PC-3 (cell line): ENCODE measurements around the gene NFATC1. TPM values are rescaled to one million over a fixed set of nuclear protein-coding genes. Genes with fewer than 3 reads are reported as not detected.

Source experiments
- ATAC-seq: fragments of 200-7000 bp; cut with Tn5 transposase; 2 replicates; pipeline ENCODE4 v1.9.1; 2020; ENCODE audit warnings: mild to moderate bottlenecking, moderate library complexity
- BruUV-seq: library from RNA; stranded (reverse); fragments of 400-500 nt; replicated peaks from 2 replicates; lab custom pipeline; 2021; lab: Mats Ljungman, UMichigan
- CTCF ChIA-PET: fragments of 300-600 bp; sonication (Branson Sonifier 250); formaldehyde crosslinking; loops from one replicate; lab custom pipeline; 2022; ENCODE audit warnings: antibody characterized with exemption; lab: Charles Lee
- POLR2A ChIA-PET: fragments of 300-600 bp; sonication (Branson Sonifier 250); formaldehyde crosslinking; loops from one replicate; lab custom pipeline; 2022; ENCODE audit warnings: antibody characterized with exemption; ENCODE audit not compliant: unreplicated experiment; lab: Charles Lee
- DNase-seq: peaks from one replicate; pipeline ENCODE4 v3.0.0-alpha.2; 2015
- H2AFZ ChIP-seq: fragments of 300-600 bp; sonication (generic); 2 replicates; pipeline ENCODE4 v1.6.0; 2016; ENCODE audit warnings: antibody characterized with exemption, low read length
- H3F3A ChIP-seq: fragments of 300-600 bp; sonication (generic); one replicate; pipeline ENCODE4 v1.6.0; 2017; ENCODE audit warnings: antibody characterized with exemption, low read length, control low read depth, mild to moderate bottlenecking; ENCODE audit not compliant: unreplicated experiment
- H3K27ac ChIP-seq: fragments of 300-600 bp; sonication (generic); 2 replicates; pipeline ENCODE4 v1.5.1; 2016; ENCODE audit warnings: mild to moderate bottlenecking, low read length
- H3K27me3 ChIP-seq: fragments of 300-600 bp; sonication (generic); 2 replicates; pipeline ENCODE4 v1.6.1; 2016; ENCODE audit warnings: low read length, mixed read lengths
- H3K36me3 ChIP-seq: fragments of 300-600 bp; sonication (generic); 2 replicates; pipeline ENCODE4 v1.6.1; 2016; ENCODE audit warnings: low read depth, mixed run types, low read length, mixed read lengths
- H3K4me1 ChIP-seq: fragments of 300-600 bp; sonication (generic); 2 replicates; pipeline ENCODE4 v1.5.1; 2016; ENCODE audit warnings: low read length; ENCODE audit not compliant: insufficient read depth
- H3K4me2 ChIP-seq: fragments of 300-600 bp; sonication (generic); 2 replicates; pipeline ENCODE4 v1.6.0; 2016; ENCODE audit warnings: low read length
- H3K4me3 ChIP-seq: fragments of 300-600 bp; sonication (generic); 2 replicates; pipeline ENCODE4 v1.5.1; 2016; ENCODE audit warnings: mild to moderate bottlenecking, low read length, mixed read lengths
- H3K79me2 ChIP-seq: fragments of 300-600 bp; sonication (generic); 2 replicates; pipeline ENCODE4 v1.6.1; 2017; ENCODE audit warnings: low read length, mixed read lengths
- H3K9ac ChIP-seq: fragments of 300-600 bp; sonication (generic); 2 replicates; pipeline ENCODE4 v1.6.0; 2016; ENCODE audit warnings: mild to moderate bottlenecking, low read length
- H3K9me2 ChIP-seq: fragments of 300-600 bp; sonication (generic); replicated peaks from 2 replicates; pipeline ENCODE4 v1.6.1; 2016; ENCODE audit warnings: mixed run types, low read length, mixed read lengths
- H3K9me3 ChIP-seq: fragments of 300-600 bp; sonication (generic); 2 replicates; pipeline ENCODE4 v1.6.1; 2016; ENCODE audit warnings: low read length, mixed read lengths
- H4K20me1 ChIP-seq: fragments of 300-600 bp; sonication (generic); 2 replicates; pipeline ENCODE4 v1.6.1; 2016; ENCODE audit warnings: low read length, mixed read lengths
- EZH2 ChIP-seq: fragments of 300-600 bp; sonication (generic); IDR thresholded peaks from one replicate; pipeline ENCODE4 v1.6.1; 2017; ENCODE audit warnings: antibody characterized with exemption, mild to moderate bottlenecking, low read length; ENCODE audit not compliant: unreplicated experiment
- EZH2phosphoT487 ChIP-seq: fragments of 300-600 bp; sonication (generic); IDR thresholded peaks from 2 replicates; pipeline ENCODE4 v1.6.1; 2018; ENCODE audit warnings: mild to moderate bottlenecking, antibody characterized with exemption, low read length, borderline replicate concordance
- intact Hi-C: fragments of 100-400 bp; cut with micrococcal nuclease; formaldehyde crosslinking; loops from 2 replicates; pipeline ENCODE4 v1.9.0; 2023
- total RNA-seq: library from RNA; depleted of rRNA; stranded (reverse); fragments of >200 nt; gene quantifications from 2 replicates; pipeline ENCODE4 v1.2.3, GENCODE V29; 2014
- TF ChIP-seq, protein P1 (sequence below): fragments of 300-600 bp; sonication (generic); conservative IDR thresholded peaks from 2 replicates; pipeline ENCODE4 v1.5.1; 2017; ENCODE audit warnings: antibody characterized with exemption, low read depth, mild to moderate bottlenecking, low read length

NFATC1 gene
- total RNA-seq, 1 experiment from 2014 or later: 5.9 TPM

DNA sequence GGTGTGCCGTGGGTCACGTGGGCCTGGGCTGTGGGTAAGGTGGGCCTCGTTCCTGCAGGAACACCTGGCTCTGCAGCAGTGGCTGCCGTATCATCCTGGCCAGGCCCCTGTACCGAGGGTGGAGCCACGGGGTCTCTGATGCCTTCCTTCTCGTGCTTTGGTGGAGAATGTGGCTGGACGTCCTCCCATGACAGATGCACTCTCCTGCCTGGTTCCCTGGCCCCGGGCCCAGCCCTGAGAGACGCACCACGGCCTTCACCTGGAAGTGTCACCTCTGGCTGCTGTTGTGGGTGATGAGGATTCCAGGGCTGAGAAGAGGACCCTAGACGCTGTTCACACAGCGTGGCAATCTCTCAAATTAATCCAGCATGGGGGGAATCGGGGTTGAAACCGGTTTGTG is 49.5 kb downstream of the NFATC1 start:
- no peaks in the 10 kb centered on the region for H4K20me1 ChIP-seq
- no peak overlapping the region for H2AFZ ChIP-seq
- H3K36me3 ChIP-seq: no peaks in the 10 kb centered on the region
- no peak overlapping the region for H3K4me3 ChIP-seq
- TF ChIP-seq EZH2 (no peak), EZH2phosphoT487 (no peak)
- TF ChIP-seq, protein P1, sequence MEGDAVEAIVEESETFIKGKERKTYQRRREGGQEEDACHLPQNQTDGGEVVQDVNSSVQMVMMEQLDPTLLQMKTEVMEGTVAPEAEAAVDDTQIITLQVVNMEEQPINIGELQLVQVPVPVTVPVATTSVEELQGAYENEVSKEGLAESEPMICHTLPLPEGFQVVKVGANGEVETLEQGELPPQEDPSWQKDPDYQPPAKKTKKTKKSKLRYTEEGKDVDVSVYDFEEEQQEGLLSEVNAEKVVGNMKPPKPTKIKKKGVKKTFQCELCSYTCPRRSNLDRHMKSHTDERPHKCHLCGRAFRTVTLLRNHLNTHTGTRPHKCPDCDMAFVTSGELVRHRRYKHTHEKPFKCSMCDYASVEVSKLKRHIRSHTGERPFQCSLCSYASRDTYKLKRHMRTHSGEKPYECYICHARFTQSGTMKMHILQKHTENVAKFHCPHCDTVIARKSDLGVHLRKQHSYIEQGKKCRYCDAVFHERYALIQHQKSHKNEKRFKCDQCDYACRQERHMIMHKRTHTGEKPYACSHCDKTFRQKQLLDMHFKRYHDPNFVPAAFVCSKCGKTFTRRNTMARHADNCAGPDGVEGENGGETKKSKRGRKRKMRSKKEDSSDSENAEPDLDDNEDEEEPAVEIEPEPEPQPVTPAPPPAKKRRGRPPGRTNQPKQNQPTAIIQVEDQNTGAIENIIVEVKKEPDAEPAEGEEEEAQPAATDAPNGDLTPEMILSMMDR: no peak
- no TSS peak for BruUV-seq
- no peak for DNase-seq
- H3F3A ChIP-seq: no peaks in the 10 kb centered on the region
- H3K27me3 ChIP-seq: no peaks in the 10 kb centered on the region
- ChIA-PET POLR2A (no interaction called here), CTCF (no interaction called here)
- intact Hi-C loops: loop anchor here (5.0 kb wide), 1 partner anchor 63 kb away; no protein-coding TSS in a partner anchor
- ATAC-seq: no peak
- H3K9me2 ChIP-seq: no peaks in the 10 kb centered on the region
- H3K4me1 ChIP-seq: peaks cover 7% of the 10 kb centered on the region
- H3K4me2 ChIP-seq: no peak overlapping the region
- no peak overlapping the region for H3K9ac ChIP-seq
- no peak overlapping the region for H3K27ac ChIP-seq
- no peaks in the 10 kb centered on the region for H3K79me2 ChIP-seq
- no peaks in the 10 kb centered on the region for H3K9me3 ChIP-seq

DNA sequence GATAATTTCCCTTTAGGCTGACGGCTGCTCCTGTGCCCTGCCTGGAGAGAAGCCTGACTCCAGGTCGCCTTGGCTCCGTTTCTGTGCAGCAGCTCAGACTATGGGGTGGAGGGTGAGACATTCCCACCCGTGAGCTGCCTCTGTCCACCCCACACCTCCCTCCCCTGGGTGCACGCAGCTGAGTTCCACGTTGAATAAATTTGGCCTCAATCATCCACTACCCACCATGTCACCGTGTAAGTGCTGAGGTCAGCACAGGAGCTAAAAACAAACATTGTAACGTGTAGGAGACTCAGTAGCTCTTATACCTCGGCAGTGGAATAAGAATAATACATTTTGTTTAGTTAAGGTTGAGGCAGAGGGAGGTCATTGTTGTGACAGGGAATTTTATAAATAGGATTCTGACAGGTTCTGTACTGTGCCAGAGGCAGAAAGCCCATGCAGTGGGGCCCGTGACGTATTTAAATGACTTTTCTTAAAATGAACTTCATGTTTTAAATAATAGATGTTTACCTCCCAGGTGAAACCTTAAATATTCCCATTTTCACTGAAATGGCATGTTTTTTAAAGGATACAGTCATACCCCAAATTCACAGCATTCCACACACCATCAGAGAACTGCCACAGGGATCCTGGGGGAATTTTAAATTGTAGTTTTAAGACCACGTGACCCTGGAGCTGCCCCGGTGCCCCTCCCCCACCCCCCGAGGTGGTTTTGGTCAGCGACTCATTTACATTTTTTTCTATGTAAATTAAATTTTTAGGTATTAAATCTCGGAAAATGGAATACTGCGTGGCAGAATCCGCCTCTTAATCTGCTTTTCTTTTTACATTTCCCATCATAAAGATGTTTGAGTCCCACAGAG is 50.2 kb downstream of the NFATC1 start:
- no peaks in the 10 kb centered on the region for H3K79me2 ChIP-seq
- ATAC-seq: no peak
- H3K4me2 ChIP-seq: no peak overlapping the region
- POLR2A ChIA-PET: no interaction called here
- no peaks in the 10 kb centered on the region for H3K36me3 ChIP-seq
- peaks cover 7% of the 10 kb centered on the region for H3K4me1 ChIP-seq
- no peak for DNase-seq
- no peaks in the 10 kb centered on the region for H3K9me3 ChIP-seq
- CTCF ChIA-PET: no interaction called here
- no peaks in the 10 kb centered on the region for H4K20me1 ChIP-seq
- no TSS peak for BruUV-seq
- no peak overlapping the region for H3K4me3 ChIP-seq
- no peak overlapping the region for H2AFZ ChIP-seq
- H3F3A ChIP-seq: no peaks in the 10 kb centered on the region
- H3K27me3 ChIP-seq: no peaks in the 10 kb centered on the region
- intact Hi-C loops: loop anchor here (5.0 kb wide), 1 partner anchor 64 kb away; no protein-coding TSS in a partner anchor
- H3K9ac ChIP-seq: no peak overlapping the region
- TF ChIP-seq, protein P1: no peak
- no peak overlapping the region for H3K27ac ChIP-seq
- H3K9me2 ChIP-seq: no peaks in the 10 kb centered on the region

DNA sequence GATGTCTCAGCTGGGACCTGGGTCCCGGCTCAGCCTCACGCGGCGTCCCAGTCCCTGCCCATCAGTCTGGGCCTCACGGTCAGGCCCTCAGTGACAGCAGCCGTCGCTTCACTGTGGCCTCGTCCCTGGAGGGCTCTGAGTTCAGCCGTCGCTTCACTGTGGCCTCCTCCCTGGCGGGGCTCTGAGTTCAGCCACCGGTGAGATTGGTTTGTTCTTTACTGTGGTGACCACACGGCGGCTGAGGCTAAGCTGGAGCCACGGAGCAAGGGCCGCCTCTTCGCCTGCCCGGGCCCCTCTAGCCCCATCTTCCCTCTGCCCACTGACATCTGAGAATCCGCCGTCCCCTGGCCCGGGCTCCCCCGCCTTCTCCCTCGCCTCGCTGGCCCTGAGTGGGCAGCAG is 51.2 kb downstream of the NFATC1 start:
- no peak for ATAC-seq
- BruUV-seq: no TSS peak
- CTCF ChIA-PET: no interaction called here

More for the DNA sequence above, 51.2 kb downstream of the NFATC1 start:
- Histone ChIP-seq H3K9ac (no peak overlapping the region), H3F3A (no peaks in the 10 kb centered on the region), H2AFZ (no peak overlapping the region), H3K36me3 (no peaks in the 10 kb centered on the region), H3K9me2 (no peaks in the 10 kb centered on the region), H3K27ac (no peak overlapping the region), H3K27me3 (no peaks in the 10 kb centered on the region), H4K20me1 (no peaks in the 10 kb centered on the region), H3K4me3 (no peak overlapping the region), H3K79me2 (no peaks in the 10 kb centered on the region), H3K4me1 (peaks cover 7% of the 10 kb centered on the region), H3K4me2 (no peak overlapping the region), H3K9me3 (no peaks in the 10 kb centered on the region)
- DNase-seq: no peak
- POLR2A ChIA-PET: no interaction called here
- no peak for TF ChIP-seq EZH2phosphoT487
- no peak for TF ChIP-seq EZH2
- intact Hi-C loops: loop anchor here (5.0 kb wide), 1 partner anchor 65 kb away; no protein-coding TSS in a partner anchor
